Activated CD8-positive, alpha-beta memory T cell treated with anti-CD3 and anti-CD28 coated beads, Interleukin-2, amount 50 U/mL, for 24 hours (primary cell): Measurements from ENCODE around the gene CROCC.
"Not testable (repeated sequence)": the region's sequence is repeated elsewhere in the genome, so short reads cannot be mapped to it uniquely, and the experiment has no call there.

ENCODE experiments used
- DNase-seq: peaks from one replicate; pipeline ENCODE4 v3.0.0-alpha.2; 2020; ENCODE audit errors: extremely low read depth

CROCC gene

DNA sequence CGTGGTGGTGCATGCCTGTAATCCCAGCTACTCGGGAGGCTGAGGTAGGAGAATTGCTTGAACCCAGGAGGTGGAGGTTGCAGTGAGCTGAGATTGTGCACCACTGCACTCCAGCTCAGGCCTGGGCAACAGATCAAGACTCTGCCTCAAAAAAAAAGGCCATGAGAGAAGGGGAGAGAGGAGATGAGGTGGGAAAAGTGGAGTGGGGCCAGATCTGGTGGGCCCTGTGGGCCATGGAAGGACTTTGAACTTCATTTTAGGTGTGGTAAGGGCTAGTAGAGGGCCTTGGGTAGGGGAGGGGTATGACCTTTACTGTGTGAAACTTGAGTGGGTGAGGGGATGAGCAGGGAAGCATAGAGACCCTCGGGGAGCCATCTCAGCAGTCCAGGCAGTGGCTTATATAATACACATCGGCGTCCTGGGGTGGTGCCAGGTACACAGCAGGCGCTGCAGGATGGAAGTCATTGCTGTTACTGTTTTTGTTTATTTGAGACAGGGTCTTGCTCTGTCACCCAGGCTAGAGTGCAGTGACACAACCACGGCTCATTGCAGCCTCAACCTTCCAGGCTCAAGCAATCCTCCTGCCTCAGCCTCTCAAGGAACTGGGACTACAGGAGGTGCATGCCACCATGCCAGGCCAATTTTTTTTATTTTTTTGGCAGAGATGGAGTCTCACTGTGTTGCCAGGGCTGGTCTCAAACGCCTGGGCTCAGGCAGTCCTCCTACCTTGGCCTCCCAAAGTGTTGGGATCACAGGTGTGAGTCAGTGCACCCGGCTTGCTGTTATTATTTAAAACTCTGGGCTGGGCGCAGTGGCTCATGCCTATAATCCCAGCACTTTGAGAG is 5.5 kb upstream of the CROCC start:
- not testable (repeated sequence) for DNase-seq

DNA sequence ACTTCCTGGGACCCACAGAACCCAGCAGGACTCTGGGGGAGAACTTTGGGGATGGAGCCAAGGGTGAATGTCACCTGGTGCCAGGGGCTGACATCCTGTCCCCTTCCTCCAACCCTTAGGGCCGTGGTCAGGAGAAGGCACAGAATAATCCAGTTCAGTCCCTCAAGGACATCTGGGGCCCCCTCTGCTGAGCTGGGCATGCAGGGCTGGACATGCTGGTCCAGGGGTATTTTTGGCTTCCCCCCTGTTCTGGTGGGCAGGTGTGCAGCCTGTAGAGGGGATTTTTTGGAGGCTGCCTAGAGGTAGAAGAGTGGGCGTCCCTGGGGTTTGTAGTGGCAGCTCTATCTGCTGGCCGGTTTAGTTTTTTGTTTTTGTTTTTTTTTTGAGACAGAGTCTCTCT is 3.4 kb upstream of the CROCC start:
- DNase-seq = no peak

DNA sequence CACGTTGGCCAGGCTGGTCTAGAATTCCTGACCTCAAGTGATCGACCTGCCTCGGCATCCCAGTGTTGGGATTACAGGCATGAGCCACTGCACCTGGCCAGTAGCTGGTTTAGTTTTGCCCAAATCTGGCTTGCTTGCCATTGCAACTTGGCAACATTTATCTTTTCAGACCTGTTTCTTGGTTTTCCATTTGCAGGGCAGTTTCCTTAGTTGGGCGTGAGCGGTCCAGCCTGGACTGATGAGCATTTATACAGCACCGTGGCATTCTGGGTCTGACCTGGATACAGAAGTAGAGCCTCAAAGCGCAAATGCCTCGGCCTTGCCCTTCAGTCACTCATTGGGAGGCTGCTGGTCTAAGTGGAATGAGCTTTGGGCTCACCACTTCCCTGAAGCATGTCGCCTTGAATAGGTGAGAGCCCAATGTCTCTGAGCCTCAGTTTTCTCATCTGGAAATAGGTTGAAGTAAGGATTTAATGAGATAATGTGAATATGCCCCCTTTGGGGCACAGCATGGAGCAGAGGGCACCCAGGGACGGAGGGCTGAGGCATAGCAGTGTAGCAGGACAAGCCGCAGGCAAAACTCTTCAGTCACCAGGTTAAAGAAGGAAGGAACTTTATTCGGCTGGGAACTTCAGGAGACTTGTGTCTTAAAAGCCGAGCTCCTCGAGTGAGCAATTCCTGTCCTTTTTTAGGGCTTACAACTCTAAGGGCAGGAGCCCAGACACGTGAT is 2.6 kb upstream of the CROCC start:
- not testable (repeated sequence) for DNase-seq

DNA sequence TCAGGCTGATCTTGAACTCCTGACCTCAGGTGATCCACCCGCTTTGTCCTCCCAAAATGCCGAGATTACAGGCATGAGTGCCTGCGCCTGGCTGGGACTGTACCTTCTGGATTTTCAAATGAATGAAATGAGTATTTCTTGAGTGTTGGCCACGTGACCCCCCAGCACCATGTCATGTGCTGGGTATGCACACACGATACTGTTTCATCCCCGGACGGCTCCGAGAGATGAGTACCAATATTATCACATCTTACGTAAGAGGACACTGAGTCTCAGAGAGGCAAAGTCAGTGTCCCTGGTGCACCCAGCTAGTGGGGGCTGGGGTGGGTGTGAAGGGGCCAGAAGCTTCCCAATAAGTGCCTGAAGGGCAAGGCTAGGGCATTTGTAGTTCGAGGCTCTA is 780 bp upstream of the CROCC start:
- DNase-seq = no peak

DNA sequence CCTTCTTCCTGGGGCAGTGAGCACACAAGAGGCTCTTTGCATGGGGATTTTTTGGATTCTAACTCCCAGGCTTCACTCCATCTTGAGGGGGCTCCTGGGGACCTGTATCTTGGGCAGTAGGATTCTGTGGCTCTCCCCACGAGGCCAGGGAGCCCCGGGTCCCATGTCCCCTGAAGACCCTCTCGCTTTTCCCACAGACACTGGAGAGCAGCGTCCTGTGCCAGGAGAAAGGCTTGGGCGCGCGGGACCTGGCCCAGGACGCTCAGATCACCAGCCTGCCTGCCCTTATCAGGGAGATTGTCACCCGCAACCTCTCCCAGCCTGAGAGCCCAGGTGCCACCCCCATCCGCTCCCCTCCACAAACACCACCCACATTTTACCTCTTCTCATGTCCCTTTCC is 735 bp downstream of the CROCC start:
- DNase-seq = no peak

DNA sequence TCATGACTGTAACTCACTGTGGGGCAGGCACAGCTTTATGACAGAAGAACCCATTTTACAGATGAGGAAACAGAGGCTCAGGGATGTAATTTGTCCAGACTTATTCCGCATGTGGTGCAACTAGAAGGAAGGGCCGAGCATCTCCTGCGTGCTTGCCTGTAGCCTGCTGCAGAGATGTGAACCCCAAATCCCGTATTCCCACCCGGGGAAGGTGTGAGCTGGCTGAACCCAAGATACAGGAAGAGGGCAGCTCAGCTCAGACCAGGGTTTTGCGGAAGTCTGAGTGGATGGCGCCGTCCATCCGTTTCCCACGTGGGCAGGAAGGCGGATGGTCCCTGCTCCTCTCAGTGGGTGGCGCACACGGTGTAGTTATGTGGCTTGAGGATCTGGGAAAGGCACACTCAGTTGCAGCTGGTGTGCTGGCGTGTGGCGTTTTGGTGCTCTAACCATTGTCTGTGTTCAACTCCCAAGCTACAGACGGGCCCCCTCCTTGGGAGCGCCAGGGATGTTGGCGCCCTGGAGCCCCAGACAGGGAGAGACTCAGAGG is 1.2 kb downstream of the CROCC start:
- no peak for DNase-seq

DNA sequence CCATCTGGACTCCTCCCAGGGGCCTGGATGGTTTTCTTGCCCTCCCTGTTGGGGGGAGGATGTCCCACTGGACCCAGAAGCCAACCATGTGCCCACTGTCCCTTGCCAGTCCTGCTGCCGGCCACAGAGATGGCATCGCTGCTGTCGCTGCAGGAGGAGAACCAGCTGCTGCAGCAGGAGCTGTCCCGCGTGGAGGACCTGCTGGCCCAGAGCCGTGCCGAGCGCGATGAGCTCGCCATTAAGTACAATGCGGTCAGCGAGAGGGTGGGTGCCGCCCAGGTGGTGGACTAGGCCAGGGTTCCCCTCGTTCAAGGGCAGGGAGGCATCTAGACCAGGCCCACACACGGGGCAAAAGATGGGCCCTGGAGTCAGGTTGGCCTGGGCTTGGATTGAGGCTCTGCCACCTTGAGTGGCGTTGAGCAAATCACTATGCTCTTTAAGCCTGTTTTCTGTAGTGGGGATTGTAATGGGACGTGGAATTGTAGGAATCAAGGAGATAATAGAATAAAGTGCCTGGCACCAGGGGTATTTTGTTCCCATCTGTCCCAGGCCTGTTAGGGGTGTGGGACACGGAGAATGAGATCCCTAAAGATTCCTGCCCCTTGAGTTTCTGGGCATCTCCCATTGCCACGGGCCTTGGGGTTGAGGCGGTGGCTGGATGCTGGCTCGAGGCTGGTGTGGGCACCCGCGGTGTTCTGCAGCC is 2.6 kb downstream of the CROCC start:
- no peak for DNase-seq

DNA sequence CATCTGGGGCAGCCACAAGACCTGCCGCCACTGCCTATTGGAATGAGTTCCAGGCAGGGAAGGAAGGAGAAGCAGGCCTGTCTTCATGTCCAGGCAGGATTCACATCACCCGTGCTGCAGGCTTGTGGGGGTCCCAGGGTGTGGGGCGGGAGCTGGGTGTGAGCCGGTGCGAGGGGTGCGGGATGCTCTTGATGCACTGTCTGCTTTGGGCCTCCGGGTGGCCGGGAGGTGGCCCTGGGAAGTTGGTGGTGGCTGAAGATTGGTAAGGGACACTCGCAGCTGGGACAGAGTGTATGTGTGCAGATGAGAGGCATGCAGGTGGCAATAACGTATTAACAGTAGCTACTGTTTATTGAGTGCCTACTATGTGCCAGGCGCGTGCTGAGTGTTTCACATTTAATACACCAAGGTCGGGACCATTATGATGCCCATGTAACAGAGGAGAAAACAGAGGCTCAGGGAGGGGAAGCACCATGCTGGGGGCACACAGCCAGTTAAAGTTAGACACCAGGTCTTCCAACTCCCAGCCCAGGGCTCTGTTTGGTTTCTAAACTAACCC is 3.3 kb downstream of the CROCC start:
- DNase-seq = no peak

DNA sequence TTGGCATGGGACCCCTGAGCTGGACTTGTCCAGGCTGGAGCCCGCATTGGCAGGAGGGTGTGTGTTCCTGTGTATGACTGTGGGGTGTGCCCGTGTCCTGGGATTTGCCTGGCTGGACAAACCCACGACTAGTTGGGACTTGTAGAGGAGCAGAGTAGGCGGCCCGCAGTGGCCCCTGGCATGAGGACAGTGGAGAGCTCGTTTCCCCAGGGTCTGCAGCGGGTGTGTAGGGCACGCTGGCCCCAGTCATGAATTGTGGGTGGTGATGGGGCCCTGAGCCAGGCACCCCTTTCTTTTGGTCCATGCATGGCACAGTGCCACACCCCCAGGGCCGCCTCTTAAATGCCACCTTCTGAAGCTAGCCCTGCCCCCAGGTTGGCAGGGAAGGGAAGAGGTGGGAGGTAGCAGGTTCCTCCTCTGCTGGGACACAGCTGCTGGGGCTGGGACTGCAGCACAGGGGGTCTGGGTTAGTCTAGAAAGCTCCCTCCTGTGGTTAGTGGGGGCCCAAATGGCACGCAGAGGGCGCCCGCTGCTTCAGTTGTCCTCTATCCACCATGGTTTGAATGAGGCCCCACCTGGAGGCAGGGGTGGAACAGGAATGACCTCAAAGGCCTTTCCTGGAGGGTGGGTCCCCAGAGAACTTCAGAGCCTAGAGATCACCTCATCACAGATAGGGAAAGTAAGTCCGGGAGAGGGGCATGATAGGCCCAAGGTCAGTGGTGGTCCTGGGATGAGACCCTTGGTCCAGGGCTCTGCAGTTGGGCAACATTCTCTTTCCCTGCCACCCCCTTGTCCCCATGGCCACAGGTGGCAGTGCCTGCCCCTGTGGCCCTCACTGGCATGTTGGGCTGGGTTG is 4.1 kb downstream of the CROCC start:
- no peak for DNase-seq

DNA sequence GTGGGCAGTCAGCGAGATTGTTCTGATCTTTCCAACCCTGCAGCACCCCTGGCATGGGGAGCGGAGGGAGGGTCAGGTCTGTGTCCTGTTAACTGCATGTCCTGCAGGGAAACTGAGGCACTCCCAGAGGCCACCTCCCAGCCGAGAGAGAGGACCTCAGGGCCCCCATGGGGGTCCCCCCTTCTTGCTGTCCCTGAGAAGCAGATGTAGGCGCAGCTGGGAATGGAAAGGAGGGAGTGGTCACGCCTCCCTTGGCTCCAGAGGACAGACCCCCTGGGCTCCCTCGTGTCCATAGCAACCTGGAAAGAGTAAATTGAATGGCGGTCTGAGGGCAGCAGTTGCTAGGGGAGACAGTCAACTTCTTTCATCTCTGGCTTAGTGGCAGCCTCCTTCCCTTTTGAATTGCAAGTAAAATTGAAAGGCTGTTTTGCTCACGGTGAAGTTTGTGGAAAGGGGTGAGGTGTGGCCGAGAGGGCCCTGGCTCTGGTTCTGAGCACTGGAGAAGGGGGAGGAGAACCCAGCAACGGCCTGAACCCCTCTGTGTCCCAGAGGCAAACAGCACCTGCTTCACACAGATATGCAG is 4.9 kb downstream of the CROCC start:
- DNase-seq = no peak

DNA sequence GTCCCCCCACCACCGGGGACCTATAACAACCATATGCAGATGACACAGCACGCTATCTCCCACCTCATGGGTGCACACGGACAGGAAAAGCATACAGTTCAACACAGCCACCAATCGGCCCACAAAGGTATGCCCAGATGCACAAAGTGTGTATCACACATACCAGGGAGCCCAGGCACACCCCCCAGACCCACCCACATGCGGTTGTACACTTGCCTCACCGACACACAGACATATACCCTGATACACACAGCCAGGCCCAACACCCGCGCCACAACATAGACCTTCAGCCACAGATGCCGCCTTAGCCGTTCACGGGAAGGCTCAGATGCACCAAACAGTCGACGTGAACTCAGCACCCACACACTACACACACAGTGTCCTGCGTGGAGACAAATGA is 5.5 kb downstream of the CROCC start:
- DNase-seq = no peak

DNA sequence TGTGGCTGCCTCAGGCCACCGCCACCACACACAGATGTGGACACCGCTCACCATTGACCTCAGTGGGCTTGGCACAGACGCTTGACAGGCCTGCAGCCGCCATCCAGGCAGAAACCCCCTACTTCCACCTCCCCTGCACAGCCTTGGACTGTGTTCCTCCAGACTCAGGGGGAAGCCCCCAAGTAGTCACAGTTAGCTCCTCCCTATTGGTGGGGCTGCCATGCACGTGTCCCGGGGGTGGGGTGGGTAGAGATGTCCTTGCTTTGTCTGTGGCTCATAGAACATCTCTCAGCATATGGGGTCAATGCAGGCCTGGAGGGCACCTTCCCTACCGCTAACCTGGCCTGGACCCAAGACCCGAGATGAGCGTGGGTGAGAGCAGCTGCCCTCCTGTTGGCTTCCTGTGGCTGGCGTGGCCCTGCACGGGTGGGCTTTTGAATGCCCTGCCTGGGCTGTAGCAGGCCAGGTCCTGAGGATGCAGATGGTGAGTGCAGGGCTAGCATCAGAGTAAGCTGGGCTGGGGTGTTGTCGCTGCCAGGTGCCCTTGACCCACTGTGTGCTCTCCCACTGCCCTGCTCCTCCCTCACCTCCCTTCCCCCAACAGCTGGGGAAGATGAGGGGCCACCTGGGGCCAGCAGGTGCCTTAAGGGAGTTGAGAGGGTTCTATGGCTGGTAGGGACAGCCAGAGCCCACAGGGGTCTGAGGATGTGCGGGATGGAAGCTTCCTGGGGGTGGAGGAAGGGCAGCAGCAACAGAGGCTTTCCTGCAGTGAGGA is 6.2 kb downstream of the CROCC start:
- DNase-seq = no peak

DNA sequence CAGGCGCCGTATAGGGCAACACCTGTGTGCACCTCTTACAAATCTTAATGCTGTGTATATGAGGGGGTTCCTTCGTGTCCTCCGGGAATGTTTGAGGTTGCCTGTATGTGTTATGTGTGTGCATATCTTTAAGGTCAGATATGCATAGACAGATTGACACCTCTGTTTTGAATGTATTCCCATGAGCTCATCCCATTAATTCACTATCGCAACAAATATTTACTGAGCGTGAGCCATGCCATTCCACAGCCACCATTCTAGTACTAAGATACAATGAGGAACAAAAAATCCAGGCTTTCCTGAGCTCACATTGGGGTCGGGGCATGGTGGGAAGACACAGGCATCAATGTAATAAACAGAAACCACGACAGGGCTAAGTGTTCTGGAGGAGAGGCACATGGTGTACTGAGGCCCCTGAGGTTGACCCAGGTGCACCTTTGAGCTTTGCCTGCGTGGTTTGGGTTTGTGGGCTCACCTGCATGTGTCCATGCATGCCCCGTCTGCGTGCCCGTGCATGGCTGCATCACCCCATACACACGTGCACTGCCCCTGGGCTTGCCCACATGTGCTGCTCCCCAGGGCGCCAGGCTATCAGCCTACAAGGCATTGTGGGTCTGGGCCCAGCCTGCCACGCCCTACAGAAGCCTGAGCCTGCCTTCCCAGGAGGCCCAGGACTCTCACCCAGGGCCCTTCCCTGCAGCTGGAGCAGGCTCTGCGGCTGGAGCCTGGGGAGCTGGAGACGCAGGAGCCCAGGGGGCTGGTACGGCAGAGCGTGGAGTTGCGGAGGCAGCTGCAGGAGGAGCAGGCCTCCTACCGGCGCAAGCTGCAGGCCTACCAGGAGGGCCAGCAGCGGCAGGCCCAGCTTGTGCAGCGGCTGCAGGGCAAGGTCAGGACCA is 7.7 kb downstream of the CROCC start:
- not testable (repeated sequence) for DNase-seq

DNA sequence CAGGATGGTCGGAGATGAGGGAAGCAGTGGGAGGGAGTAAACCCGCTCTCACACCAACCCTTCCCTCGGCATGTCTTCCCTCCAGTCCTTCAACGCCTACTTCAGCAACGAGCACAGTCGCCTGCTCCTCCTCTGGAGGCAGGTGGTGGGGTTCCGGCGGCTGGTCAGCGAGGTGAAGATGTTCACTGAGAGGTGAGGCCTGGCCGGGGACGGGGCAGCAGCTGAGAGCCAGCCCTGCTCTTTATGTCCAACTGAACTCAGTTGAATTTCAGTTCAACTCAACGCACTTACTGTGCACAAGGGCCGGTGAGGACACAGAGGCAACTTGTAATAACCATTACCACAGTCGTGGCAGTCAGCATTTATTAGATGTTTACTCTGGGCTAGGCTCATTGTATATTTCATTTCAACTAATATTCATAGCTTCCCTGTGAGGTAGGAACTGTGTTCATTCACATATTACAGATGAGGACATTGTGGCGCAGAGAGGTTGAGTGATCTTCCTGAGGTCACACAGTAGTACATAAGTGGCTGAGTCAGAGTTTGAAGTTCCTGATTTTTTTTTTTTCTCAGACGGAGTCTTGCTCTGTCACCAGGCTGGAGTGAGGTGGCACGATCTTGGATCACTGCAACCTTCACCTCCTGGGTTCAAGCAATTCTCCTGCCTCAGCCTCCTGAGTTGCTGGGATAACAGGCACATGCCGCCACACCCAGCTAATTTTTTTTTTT is 9.6 kb downstream of the CROCC start:
- DNase-seq = not testable (repeated sequence)

DNA sequence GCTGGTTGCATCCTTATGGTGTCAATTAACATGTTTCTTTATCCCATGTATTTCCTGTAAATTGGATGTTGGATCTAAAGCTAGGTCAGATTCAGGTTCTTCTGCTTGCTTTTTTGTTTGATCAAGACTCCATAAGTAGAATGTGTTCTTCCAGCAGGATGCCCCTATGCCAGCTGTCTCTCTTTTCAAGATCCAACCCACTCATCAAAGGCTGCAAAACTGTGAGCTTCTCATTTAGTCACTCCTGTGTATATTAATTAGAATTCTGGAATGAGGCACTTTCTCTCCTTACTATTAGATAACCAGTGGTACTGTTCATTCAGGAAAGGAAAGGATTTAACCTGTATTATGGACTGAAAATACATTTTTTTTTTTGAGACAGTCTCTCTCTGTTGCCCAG is 12.2 kb downstream of the CROCC start:
- not testable (repeated sequence) for DNase-seq

DNA sequence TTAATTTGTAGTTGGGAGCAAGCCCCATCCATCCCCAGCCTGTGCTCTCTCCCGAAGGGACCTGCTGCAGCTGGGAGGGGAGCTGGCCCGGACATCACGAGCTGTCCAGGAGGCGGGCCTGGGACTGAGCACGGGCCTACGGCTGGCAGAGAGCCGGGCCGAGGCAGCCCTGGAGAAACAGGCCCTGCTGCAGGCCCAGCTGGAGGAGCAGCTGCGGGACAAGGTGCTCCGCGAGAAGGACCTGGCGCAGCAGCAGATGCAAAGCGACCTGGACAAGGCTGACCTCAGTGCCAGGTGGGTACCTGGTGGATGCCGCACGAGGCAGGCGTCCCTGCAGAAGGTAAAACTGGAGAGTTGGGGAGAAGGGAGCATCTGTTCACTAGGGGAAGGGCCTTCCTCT is 14.8 kb downstream of the CROCC start:
- not testable (repeated sequence) for DNase-seq

DNA sequence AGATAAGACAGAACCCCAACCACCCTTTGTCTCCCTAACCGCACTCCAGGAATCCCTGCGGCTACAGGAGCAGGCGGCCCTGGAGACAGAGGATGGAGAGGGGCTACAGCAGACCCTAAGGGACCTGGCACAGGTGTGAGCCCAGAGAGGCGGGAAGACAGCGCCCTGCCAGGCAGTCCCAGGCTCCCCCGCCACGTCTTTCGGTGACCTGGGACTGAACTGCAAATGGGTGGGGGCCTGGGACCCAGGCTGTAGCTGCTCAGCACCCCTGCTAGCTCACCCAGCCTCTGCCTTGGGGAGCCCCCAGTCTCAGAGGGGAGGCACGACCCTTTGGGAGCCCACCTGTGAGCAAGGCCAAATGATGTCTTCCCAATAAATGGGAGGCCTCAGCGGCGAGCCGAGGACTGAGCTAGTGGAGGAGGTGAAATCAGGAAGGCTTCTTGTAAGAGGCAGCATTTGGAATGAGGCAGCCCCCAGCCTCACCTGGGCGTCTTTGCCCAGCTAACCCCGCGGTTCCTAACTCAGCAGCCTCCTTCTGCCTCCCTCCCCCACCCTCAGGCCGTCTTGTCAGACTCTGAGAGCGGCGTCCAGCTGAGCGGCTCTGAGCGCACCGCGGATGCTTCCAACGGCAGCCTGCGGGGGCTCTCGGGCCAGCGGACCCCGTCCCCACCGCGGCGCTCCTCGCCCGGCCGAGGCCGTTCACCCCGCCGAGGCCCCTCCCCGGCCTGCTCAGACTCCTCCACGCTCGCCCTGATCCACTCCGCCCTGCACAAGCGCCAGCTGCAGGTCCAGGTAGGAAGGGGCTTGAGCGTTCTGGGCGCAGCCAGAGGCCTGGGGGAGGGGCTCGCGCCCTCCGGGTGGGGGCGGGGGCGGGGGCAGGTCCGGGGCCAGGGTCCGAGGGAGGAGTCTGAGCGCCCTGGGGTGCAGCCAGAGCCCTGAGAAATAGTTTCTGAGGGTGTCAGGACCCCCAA is 16.9 kb downstream of the CROCC start:
- DNase-seq = no peak
